Cerebellar nuclear complex (tissue), 1 donor: ENCODE measurements around the gene TSHZ1.

Experiments used
- DNase-seq, 2 experiments: peaks; one replicate each; lab custom pipeline; 2025; lab: John Stamatoyannopoulos, UW

Gene TSHZ1

DNA sequence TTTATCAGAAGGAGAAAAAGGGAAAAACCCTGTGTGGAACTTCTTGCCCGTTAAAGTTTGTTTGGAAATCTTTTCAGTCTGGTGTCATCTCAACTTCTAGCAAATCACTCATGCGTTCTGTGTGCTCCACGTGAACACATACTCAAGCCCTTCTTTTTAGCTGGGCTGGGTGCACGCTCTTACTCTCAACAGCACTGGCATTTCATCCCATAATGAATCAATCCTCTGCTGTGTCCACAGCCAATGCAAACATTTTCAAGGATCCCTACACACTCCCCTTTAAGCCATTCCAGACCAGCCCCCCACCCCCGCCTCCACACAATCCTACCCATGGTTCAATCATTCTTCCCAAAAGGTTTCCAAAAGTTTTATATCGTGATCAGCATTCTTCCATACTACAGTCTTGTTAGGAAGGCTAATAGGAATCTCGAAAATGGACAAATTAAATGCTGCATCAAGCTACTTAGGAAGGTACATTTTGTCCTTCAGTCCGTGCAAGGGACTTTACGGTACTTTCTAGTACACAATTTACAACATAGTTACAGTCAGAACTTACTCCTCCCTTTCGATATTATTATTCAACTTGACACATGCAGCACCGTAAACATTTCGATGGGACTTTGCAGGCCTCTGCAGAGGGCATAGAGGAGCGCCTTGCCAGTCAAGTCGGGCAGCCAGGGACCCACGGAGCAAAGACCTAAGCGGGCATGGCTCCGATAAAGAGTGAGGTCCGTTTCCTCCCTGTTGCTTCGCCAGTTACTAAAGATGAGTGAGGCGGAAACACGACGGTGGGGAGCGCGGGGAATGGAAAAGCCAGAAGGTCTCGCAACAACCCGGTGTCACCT is 3.1 kb upstream of the TSHZ1 start:
- DNase-seq: no peak

DNA sequence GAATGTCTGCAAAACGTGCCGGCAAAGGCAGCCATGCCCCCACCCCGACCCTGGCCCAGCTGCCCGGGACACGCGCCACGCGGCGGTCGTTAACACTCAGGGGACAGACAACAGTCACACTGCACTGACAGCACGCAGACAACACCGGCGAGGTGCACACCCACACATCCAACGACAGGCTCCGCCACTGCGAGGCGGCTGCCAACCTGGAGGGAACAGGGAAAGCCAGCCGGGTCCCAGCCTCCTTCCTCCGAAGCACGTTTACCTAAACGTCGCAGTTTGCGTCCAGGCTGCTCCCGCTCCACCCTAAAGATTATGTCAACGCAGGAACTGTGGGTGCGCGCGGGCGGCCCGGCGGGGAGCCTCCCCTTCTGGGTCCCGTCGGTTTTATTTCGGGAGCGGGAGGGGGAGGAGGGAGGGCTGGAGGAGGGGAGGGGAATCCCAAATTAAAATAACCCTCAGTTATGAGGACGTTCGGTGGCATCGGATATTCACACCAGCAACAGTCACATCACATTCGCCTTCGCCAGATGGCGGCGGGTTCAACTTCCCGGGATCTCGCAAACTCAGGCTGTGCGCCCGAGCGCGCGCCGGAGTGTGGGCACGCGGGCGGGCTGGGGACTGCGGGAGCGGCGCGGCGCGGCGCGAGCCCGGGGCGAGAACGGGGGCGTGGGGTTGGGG is 2.3 kb upstream of the TSHZ1 start:
- DNase-seq: no peak

DNA sequence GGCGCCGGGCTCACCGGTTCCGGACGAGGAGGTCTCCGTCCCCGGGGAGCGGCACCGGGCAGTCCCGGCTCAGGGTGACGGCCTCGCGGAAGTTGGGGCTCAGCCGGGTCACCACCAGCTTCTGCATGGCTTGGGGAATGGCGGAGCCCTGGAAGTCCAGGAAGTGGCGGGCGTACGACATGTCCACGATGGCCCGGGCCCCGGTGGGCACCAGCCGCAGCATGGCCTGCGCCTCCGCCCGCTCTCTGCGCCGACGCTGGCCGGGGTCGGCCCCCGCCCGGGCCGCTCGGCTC is 1.8 kb upstream of the TSHZ1 start:
- DNase-seq: no peak

DNA sequence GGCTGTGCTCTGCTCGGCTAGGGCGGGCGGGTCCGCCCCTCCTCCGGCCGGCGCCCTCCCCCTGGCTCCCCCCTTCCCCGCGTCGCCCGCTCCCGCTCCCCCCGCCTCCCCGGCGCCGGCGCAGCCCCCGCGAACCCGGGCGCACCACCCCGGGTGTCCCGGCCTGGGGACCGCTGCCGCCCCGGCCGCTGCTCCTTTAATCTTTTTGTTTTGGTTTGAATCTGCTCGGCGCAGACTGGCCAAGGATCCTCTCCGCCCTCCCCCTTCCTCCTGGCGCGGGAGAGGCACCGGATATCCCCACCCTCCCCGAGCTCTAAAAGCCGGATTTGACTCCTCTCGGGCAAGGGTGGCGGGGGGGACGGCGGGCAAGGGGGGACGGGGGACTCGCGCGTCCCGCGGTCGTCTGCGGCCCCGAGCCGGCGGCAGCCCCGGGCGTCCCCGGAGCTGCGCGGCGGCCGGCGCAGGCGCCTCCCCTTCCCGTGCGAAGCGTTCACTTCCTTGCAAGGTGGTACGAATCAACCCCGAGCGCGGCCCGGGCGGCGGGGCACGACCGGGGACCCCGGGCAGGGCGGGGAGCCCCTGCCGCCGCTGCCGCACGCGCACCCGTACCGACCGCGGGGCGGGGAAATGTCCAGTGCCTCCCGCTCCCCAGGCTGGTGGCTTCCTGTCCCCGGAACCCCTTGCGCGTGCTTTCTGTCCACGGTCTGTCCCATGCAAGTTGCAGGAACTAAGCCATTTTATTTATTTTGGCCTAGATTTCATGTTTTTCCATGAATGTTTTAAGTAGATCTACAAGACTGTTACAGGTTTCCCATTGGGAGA is 1.3 kb upstream of the TSHZ1 start, which contains the start of gene PTGR3:
PTGR3 (minus strand) TSS at position 11 of the 822 bp plus-strand sequence. CDS start 81 bp downstream, outside the sequence.
- DNase-seq: peak; percentile 4 to 32

DNA sequence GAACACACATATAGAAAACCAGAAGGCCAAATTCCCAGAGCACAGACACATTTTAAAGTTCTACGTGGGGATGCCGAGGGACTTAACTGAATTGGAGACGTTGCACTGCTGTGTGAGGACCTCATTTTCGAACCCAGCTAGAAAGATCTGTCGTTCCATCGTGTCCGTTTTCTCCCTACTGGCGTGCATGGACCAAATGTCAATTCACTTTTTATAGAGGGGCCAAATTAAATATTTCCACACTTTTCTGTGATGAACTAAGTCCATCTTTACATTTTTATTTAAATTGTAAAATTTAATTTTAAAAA is 692 bp upstream of the TSHZ1 start:
- DNase-seq: no peak

DNA sequence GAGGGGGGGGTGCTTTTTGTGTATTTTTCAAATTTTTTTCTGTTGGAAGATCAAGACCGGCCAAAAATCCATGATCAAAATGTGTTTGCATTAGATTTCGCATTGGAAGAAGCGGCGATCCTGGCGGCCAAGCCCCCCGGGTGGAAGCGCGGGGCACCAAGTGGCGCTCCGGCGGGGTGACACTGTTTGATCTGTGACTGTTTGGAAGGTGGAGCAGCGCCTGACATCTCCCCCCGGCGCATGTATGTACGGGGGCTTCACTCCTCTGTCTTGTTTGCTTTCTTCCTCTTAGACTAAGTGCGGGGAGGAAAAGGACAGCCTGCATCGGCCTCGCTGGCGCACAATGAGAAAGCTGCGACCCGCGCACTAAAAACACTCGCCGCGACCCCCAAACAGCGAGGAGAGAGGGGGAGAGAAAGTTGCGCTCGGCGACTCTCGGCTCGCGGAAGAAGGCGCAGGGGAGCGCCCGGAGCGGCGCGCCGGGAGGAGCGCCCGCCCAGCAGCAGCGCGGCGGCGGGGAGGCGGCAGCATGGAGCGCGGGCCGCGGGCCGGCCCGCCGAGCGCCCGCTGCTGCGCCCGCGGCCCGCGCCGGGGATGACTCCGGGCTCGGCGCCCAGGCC is 515 bp downstream of the TSHZ1 start:
- DNase-seq: no peak

DNA sequence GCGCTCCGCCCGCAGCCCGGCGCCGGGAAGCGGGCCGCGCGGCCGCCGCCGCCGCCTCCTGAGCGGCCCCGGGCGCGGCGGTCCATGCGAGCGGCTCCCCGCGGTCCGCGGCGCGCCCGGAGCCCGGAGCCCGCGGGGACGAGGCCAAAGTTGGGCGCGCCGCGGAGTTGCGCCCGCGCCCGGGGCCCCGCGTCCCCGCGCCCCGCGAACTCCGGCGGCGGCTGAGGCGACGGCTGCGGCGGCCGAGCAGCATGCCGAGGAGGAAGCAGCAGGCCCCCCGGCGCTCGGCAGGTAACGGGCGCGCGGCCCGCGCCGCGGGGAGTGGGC is 992 bp downstream of the TSHZ1 start:
- DNase-seq: no peak

DNA sequence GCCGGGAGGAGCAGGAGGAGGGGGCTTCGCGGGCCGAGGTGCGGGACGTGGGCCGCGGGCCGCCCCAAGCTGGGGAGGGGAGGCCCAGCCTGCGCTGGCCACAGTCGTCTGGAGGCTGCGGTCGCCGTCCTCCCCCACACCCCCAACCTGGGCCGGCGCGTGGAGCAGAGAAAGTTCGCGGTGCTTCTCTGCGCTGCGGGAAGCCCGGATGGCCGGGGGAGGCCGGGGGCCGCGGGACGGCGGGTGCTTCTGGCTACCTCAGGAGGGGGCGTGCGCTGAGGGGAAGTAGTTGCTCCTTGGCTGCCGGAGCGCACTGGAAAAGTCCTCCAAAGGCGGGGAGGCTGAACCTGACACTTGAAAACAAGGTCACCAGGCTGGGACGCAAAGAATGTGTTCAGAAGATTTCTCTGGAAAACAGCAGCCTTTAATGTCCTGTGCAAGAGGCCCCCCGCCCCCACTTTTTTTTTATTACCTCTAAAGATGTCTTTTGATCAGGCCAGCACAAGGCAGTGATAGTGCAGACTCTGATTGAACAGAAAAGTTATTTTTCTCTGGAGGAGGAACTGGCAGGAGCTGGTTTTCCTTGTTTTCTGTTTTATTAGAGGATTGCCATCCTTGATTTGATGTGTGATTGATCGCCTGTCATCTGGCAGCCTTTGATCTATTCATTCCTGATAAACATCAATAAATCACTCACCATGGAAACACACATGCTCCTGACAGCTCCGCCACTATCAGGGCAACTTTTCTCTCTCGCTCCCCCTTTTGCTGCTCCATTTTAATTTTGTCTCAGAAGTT is 1.6 kb downstream of the TSHZ1 start:
- no peak for DNase-seq

DNA sequence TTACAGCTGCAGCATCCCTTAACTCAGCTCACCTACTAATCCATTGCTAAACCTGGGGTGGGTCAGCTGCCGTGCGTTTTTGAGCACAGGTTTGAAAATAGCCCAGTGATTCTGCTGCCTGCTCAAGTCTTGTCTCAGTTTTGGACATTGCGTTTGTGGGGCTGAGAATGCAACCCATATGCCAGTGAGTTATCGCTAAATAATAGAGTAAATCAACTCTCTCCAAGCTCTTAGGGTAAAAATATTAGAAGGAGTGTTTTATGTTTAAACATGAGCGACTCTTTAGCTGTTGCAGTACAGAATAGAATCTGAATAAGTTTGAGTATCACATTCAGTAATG is 2.1 kb downstream of the TSHZ1 start:
- no peak for DNase-seq

DNA sequence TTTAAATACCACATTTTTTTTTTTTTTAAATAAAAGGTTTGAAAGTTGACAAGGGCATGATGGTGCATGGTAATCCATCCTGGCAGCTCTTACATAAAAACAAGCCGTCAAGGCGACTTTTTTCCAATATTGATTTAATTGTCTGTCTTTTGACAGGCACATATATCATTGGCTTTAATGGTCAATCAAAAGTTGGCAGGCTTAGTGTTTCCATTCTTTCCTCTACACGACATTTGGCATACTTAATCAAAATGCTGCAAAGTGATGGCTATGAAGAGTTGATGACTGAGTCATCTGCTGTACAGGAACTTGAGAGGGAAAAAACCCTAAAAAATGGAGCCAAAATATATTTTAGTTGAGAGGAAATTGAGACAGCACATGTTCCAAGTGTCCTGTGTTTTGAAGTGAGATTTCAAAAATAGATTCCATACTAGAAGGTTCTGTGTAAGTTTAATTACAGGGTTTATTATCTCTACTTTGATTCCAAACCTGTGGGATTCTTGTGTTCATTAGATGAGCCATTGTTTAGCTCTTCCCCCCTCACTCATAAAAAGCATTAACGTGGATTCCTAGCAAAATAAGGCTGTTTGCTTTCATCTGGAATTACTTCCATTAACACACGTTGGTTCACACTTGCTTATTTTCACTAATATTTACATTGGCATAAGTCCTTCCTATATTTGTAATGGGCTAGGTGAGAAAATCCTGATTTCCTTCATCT is 3.2 kb downstream of the TSHZ1 start:
- DNase-seq: no peak

DNA sequence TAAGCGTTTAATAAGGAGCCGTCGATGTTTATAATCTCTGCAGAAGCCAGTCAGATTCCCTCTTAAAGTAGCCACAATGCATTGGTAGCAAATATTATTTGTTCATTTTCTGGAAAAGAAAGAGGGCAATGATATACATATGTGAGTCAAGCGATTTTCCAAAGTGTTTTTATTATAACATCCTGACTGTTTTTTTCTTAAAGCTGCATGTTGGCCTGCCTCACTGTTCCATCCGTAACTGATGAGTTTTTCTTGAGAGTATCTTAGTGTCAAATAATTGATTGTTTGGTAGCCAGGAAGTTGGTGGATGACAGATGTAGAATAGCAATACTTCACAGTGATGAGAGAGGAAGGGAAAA is 3.7 kb downstream of the TSHZ1 start:
- DNase-seq: no peak

DNA sequence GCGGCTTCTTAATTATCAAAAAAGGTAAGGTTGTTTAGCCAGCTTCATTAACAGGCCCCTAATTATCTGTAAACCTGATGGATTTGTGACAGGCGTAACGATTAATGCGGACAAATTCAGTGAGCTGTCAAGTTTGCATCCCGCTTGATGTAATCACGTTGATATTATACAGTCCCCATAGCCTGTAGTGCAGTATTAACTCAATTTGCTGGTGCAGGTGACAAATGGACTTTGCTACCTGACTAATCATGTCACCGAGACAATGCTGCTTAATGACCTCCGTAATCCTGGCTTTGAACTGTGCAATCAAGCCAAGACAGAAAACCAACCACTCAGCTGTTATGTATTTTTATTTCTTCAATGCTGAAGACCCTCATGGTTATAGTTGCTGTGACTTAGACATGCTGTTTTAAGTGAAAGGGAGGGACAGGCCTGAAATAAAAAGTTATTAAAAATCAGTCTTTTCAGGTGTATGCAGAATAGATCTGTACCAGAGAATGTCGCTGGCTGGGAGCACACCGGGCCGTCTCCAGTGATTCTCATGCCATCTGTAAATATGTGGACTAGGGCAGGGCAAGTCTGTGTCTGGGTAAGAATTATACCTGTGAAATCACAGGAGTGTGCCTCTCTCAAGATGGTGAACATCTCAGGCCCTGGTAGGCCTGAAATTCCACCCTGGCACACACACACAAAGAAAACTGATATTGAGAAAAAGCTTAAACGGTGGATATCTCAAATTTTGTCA is 4.3 kb downstream of the TSHZ1 start:
- no peak for DNase-seq

DNA sequence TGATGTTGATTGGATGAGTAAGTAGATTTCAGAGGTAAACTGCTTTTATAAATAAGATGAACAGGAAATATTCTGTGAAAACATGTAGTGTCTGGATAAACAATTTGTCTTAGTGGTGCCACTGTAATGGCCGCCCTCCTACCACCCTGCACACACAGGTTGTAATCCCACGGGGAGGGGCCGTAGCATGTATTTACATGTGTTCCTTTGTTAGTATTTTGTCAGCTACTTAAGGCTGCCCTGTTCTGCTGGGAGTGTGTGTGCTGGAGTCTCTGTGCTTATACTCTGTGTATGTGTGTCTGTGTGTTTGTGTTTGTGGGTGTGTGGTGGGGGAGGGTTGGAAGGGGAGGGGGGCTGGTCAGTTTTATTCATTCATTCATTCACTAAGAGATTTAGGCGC is 5.1 kb downstream of the TSHZ1 start:
- no peak for DNase-seq

DNA sequence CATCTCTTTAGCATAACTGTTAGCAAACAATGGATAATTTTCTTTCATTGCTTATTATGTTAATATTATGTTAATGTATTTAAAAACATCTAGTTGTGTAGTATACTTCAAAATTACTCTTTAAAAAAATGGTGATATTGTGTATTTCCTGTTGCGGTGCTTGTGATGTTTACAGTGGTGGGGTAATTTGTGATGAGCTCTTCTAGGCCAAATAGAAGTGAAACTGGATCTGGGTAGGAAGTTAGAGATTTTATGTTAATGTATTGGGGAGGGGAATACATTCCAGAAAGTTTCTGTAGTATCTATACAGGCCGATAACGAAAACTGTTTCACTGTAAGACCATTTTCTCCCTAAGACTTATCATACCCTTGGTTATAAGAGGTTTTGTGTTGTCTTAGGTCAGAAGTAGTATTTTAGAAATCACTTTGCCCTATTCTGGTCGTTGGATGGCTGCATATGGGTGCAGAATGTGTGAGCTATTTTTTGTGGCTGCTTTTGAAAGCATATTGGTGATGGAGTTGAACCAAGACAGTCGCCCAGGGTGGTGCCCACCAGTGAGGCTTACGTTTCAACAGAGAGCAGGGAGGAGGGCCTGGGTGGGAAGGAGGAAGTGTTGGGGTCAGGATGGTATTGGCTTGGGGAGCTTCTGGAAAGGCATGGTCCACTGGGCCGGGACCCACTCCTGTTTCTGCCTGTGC is 5.8 kb downstream of the TSHZ1 start:
- DNase-seq: no peak

DNA sequence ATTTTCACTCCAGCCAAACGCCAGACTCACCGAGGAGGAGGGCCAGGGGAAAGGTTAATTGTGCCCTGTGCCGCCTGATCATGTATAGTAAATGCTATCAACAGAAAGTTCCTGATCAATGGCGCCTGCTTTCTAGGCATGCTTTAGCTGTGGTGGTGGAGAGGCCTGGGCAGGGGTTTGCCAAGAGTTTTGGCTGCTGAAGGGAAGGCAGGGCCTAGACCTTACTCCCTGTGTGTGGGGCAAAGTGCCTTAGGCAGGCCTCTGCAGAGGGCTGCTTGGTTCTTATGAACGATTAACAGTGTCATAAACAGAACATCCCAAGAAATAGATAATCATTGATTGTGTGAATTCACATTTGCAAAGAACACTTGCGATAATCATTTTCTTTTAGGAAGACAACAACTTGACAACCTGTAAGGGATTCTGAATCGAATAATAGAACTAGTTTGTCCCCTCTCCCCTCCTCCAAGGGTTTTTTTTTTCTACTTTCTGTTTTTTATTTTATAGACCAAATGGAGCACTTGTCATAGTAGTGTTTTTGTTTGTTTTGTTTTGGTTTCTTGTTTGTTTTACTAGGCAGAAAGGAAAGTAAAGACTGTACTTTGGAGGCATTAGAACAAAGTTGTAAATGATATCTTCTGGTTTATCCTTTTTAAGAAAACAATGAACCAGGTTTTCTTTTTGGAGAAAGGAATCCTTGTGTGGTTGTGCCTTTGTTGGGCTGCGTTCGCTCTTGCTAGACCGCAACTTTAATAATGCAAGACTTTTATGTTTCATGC is 6.5 kb downstream of the TSHZ1 start:
- no peak for DNase-seq

DNA sequence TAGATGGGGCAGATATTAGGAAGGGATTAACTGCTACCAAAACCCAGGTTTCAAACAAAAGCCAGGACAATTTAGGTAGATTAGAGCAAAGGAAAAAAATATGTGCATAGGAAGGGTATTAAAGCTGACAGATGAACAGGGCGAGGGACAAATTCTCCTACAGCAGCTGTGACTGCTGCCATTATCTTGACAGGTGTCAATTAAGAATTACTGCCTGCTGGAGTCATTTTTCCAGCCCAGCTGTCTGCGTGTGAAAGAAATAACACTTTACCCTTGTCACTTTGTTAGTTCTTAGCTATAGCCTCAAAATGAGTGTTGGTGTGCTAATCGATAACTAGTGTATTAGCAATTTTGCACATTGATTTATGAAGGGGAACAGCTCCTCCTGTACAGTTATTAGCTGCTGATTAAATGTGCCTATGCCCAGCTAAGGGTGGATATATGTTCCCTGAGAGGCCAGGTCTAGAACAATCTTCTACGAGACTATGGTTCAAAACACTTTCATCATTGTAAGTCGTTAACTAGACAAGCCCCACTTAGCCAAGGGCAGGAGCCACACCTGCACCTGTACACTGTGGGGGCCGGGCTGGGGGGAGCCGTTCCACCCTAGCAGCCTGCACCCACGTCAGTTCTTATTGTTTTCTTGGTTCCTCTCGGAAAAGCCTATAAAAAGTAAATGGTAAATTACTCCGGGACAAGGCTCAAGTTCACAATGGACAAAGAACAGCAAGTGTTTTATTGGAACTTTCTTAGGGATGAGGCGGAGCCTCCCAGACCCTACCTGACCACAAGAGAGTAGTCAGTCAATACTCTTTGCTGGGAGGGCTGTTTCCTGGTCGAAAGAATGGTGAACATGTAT is 7.7 kb downstream of the TSHZ1 start:
- DNase-seq: no peak

DNA sequence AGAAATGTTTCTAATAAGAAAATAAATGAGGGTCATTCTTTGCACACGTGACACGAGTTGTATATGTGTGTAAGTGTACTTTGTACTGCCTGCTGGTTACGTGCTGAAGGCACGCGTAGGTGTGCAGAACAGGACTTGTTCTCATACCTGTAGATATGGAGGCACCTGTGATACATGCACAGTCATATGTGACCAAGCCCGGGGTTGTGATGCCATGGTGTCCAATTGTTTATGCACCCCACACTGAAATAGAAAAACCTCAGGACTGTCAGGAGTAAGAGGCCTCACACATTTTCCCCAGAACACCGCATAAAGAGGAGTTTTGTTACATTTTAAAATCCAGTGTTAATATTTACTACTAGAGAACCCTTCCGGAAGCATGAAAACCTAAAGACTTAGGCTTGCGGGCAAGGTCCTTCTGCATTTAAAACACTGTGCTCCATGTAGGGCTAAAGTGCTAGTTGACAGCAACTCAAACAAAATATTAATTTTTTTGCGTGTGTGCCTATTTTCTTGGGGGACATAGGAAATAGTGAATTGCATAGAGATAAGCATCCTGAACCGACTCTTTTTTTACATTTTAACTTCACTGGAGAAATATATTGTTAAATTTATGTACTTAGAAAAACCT is 9.3 kb downstream of the TSHZ1 start:
- DNase-seq: no peak
